Erythroblast (primary cell): Measurements from ENCODE around the gene IMMP2L.

Experiments
- DNase-seq, 2 experiments: peaks; one replicate each; lab custom pipeline; 2025; lab: John Stamatoyannopoulos, UW
- GATA1 ChIP-seq: IDR thresholded peaks from 2 replicates; pipeline ENCODE4 v1.6.1; 2011; ENCODE audit warnings: low read depth, mild to moderate bottlenecking, control low read depth, low read length, moderate library complexity
- POLR2A ChIP-seq: IDR thresholded peaks from 2 replicates; pipeline ENCODE4 v1.6.1; 2011; ENCODE audit warnings: mild to moderate bottlenecking, low read length

Gene IMMP2L

GRCh38 chr7:110894111-110894510, 668.2 kb downstream of the IMMP2L start:
- TF ChIP-seq POLR2A (no peak), GATA1 (no peak)
- no peak for DNase-seq

GRCh38 chr7:110891197-110891596, 671.1 kb downstream of the IMMP2L start:
- no peak for DNase-seq
- TF ChIP-seq POLR2A (no peak), GATA1 (no peak)

- TF ChIP-seq POLR2A: no peak
- TF ChIP-seq GATA1: no peak
- no peak for DNase-seq
Measured at GRCh38 chr7:110890101-110890500, 672.2 kb downstream of the IMMP2L start.

GRCh38 chr7:110889335-110889734, 673.0 kb downstream of the IMMP2L start:
- DNase-seq: no peak

GRCh38 chr7:110888641-110889040, 673.7 kb downstream of the IMMP2L start:
- TF ChIP-seq GATA1 (no peak), POLR2A (no peak)
- DNase-seq: no peak

More at GRCh38 chr7:110889335-110889734, 673.0 kb downstream of the IMMP2L start:
- TF ChIP-seq POLR2A (no peak), GATA1 (no peak)

- DNase-seq: no peak
- TF ChIP-seq GATA1 (no peak), POLR2A (no peak)
Measured at GRCh38 chr7:110885474-110885873, 676.8 kb downstream of the IMMP2L start.

- DNase-seq: no peak
- TF ChIP-seq POLR2A (no peak), GATA1 (no peak)
Measured at GRCh38 chr7:110881721-110882120, 680.6 kb downstream of the IMMP2L start.

- TF ChIP-seq GATA1 (no peak), POLR2A (no peak)
- DNase-seq: no peak
Measured at GRCh38 chr7:110880971-110881370, 681.3 kb downstream of the IMMP2L start.

- no peak for TF ChIP-seq GATA1
- TF ChIP-seq POLR2A: no peak
- no peak for DNase-seq
Measured at GRCh38 chr7:110877016-110877415, 685.3 kb downstream of the IMMP2L start.

- TF ChIP-seq GATA1 (no peak), POLR2A (no peak)
- no peak for DNase-seq
Measured at GRCh38 chr7:110875346-110875745, 686.9 kb downstream of the IMMP2L start.

- TF ChIP-seq POLR2A: no peak
- no peak for TF ChIP-seq GATA1
- no peak for DNase-seq
Measured at GRCh38 chr7:110871856-110872255, 690.4 kb downstream of the IMMP2L start.

- TF ChIP-seq POLR2A (no peak), GATA1 (no peak)
Measured at GRCh38 chr7:110870926-110871325, 691.4 kb downstream of the IMMP2L start.

GRCh38 chr7:110868458-110868857, 693.8 kb downstream of the IMMP2L start:
- DNase-seq: no peak

More at GRCh38 chr7:110870926-110871325, 691.4 kb downstream of the IMMP2L start:
- no peak for DNase-seq

GRCh38 chr7:110867771-110868170, 694.5 kb downstream of the IMMP2L start:
- DNase-seq: no peak
- TF ChIP-seq POLR2A: no peak
- no peak for TF ChIP-seq GATA1

More at GRCh38 chr7:110868458-110868857, 693.8 kb downstream of the IMMP2L start:
- TF ChIP-seq GATA1 (no peak), POLR2A (no peak)

GRCh38 chr7:110863258-110863657, 699.0 kb downstream of the IMMP2L start:
- TF ChIP-seq GATA1: no peak
- TF ChIP-seq POLR2A: no peak

GRCh38 chr7:110861163-110861562, 701.1 kb downstream of the IMMP2L start:
- DNase-seq: no peak
- no peak for TF ChIP-seq GATA1
- no peak for TF ChIP-seq POLR2A

More at GRCh38 chr7:110863258-110863657, 699.0 kb downstream of the IMMP2L start:
- no peak for DNase-seq
